NCI-H345 treated with DMSO at 0.1 percent for 48 hours (cell line): ENCODE measurements around the gene C3orf80.
A peak's percentile ranks its signal among the peaks of the same experiment; 100 is the strongest.
"Not testable (repeated sequence)": the region's sequence is repeated elsewhere in the genome, so short reads cannot be mapped to it uniquely, and the experiment has no call there.

Experiments used
- DNase-seq: peaks from one replicate; lab custom pipeline; 2025; ENCODE audit not compliant: unreplicated experiment; lab: John Stamatoyannopoulos, UW

C3orf80 gene

GRCh38 chr3:160225176-160226025, at the start of gene C3orf80:
C3orf80 (plus strand) TSS chr3:160225422; CDS start chr3:160225636, 214 bp downstream.
- DNase-seq, result peak; percentile 26

GRCh38 chr3:160176923-160177322, 48.3 kb upstream of the C3orf80 start:
- no peak for DNase-seq

GRCh38 chr3:160178661-160179060, 46.6 kb upstream of the C3orf80 start:
- DNase-seq, result not testable (repeated sequence)

- DNase-seq, result not testable (repeated sequence)
These were observed 45.8 kb upstream of the C3orf80 start for GRCh38 chr3:160179403-160179802.

GRCh38 chr3:160179906-160180305, 45.3 kb upstream of the C3orf80 start:
- no peak for DNase-seq

- no peak for DNase-seq
These were observed 44.5 kb upstream of the C3orf80 start for GRCh38 chr3:160180581-160181216.

- DNase-seq, result no peak
These were observed 41.7 kb upstream of the C3orf80 start for GRCh38 chr3:160183345-160184076.

- no peak for DNase-seq
These were observed 40.6 kb upstream of the C3orf80 start for GRCh38 chr3:160184655-160185054.

GRCh38 chr3:160185751-160186150, 39.5 kb upstream of the C3orf80 start:
- DNase-seq, result no peak

GRCh38 chr3:160187288-160187687, 37.9 kb upstream of the C3orf80 start:
- DNase-seq, result no peak

- no peak for DNase-seq
These were observed 32.8 kb upstream of the C3orf80 start for GRCh38 chr3:160192310-160193029.

- no peak for DNase-seq
These were observed 31.5 kb upstream of the C3orf80 start for GRCh38 chr3:160193644-160194192.

GRCh38 chr3:160194438-160194837, 30.8 kb upstream of the C3orf80 start:
- DNase-seq, result no peak

GRCh38 chr3:160195106-160195505, 30.1 kb upstream of the C3orf80 start:
- DNase-seq, result no peak

GRCh38 chr3:160196511-160197104, 28.6 kb upstream of the C3orf80 start:
- no peak for DNase-seq

- DNase-seq, result no peak
These were observed 26.1 kb upstream of the C3orf80 start for GRCh38 chr3:160199108-160199507.

GRCh38 chr3:160200353-160200752, 24.9 kb upstream of the C3orf80 start:
- peak; percentile 56 for DNase-seq

- not testable (repeated sequence) for DNase-seq
These were observed 20.7 kb upstream of the C3orf80 start for GRCh38 chr3:160204396-160205011.

- no peak for DNase-seq
These were observed 19.6 kb upstream of the C3orf80 start for GRCh38 chr3:160205606-160206005.

- DNase-seq, result no peak
These were observed 14.9 kb upstream of the C3orf80 start for GRCh38 chr3:160210341-160210740.
